HG03103 (cell line): Measurements from ENCODE around the gene JAKMIP1.

Experiments used
- ATAC-seq: cut with Tn5 transposase; IDR thresholded peaks from one replicate; pipeline ENCODE4 v1.9.1; 2021; ENCODE audit warnings: low read depth; ENCODE audit not compliant: unreplicated experiment

JAKMIP1 gene

GRCh38 chr4:6200011-6200921, at the start of gene JAKMIP1:
Gene JAKMIP1, minus strand, starts transcription at chr4:6200549. Its CDS starts 87,699 bp downstream, at chr4:6112850.
- ATAC-seq: peak; percentile 65

- no peak for ATAC-seq
Measured at GRCh38 chr4:6248394-6248793, 48.0 kb upstream of the JAKMIP1 start.

GRCh38 chr4:6246170-6246634, 45.9 kb upstream of the JAKMIP1 start:
- no peak for ATAC-seq

DNA sequence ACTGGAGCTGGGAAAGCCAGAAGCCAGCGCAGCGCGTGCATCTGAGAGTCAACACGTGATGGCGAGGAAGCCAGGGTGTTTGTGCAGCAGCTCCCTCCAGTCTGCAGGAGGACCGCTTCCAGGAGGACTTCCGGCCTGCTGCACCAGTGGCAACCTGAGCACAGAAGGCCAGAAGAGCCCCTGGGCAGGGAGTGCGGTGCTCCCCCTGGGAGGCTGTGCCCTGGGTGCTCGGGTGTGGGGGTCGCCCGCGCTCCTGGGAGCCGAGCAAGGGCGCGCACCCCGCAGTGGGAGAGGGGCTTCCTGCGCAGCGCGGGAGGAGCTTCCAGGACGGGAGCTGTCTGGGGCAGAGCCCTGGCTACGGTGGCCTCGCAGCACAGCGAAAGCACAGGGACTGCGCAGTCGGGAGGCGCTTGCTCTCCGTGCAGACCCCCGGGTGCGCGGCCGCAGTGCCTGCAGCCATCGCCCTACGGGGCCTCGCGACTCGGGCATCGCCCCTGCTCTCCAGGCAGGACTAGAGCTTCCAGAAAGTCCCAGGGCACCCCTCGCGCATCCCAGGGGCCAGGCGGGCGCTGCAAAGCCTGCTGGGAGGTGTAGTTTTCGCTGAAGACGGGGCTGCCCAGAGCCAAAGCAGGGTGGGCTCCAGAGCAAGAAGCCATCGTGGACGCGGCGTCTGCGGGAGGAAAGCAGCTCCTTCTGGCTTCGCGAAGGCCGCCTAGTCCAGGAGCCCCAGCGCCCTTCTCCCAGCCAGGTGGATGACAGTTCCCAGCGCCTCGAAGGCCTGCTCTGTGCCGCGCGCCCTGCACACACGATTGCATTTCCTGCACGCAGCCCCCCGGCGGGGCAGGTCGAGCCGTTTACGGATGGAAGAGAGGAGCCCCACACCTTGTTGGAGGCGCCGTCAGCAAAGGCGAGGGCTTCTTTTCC, 45.2 kb upstream of the JAKMIP1 start:
- ATAC-seq: no peak

DNA sequence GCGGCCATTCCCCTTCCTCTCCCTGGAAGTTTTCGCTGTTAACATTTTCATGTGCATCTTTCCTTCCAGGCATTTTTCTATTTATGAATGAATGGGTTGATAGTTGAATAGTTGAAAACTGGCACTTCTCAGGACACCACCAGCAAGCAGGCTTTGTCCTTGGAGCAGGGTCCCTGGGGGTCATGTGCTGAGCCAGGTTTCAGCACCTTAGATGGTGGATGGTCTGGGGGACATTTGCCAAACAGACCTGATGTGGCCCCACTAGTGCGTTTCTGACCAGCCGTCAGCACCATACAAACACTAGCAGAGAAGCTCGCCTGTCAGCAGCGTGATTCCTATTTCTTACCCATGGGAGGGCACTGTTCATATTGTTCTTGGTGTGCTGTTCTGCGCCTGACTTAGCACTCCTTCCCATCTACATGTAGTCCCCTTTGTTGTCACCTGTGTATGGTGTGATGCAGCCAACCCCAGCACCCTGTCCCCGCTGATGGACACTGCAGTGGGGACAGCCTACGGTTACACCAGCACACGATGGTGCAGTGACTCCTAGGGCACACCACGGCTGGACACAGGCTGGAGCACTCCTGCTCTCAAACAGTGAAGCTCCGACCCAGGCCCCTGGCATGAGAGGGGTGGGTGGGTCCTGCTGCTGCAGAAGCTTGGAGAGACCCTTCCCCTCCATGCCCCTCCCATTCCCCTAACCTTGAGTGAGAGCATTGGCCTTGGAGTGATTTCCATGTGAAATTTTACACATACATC, 42.1 kb upstream of the JAKMIP1 start:
- ATAC-seq: no peak

GRCh38 chr4:6241062-6241845, 40.9 kb upstream of the JAKMIP1 start:
- no peak for ATAC-seq

DNA sequence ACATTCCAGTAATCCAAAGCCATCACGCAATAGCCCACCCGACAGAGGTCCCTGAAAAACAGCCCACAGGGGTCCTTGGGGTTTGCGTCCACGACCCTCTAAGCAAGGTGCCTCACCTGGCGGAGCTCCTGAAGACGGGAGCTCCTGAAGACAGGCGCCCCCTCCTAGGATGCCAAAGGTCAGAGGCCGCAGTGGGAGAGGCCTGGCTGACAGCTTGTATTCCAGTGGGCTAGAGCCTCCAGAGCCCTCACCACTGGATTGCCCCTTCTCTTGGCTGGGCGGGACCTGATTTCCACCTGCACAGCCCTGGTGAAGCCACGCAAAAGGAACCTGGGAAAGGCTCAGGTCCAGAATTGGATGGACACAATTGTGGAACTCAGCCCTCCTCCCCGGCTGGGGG, 39.6 kb upstream of the JAKMIP1 start:
- no peak for ATAC-seq

DNA sequence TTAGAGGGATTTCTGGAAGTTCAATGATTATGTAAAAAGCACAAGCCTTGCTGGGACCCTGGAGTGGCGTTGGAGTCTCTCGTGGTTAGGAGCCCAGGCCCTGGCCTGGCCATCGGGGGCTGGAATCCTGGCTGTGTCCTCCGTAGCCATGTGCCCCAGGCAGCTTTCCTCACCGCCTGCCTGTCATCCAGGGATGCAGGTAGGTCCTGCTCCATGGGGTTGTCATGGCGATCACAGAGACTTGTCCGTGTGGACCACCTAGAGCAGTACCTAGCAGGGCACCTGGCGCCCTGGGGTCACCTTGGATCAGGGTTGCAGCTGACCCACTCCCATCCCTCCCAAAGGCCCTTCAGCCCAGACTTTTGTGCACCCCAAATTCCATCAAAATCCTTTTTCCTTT, 39.1 kb upstream of the JAKMIP1 start:
- no peak for ATAC-seq

DNA sequence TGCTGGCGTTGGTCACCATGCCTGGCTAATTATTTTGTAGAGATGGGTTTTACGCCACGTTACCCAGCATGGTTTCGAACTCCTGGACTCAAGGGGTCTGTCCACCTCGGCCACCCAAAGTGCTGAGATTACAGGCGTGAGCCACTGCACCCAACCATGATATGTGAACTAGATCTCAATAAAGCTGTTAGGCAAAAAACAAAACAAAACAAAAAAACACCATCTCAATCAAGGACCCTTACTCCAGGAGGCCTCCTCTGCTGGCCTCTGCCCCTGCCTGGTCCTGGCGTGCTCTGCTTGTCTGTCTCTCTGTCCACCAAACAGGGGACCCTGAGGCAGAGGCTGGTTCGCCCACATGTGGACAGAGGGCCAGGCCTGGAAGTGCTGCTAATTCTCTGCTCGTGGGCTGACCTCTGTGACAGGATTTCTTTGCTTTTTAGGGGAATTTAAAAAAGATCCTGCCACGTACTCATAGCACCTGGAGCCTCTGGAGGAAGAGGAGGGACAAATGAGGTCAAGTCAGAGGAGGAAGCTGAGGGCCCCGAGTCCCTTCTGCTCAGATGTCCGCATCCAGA, 36.6 kb upstream of the JAKMIP1 start:
- ATAC-seq: no peak

GRCh38 chr4:6235901-6236640, 35.7 kb upstream of the JAKMIP1 start:
- no peak for ATAC-seq

DNA sequence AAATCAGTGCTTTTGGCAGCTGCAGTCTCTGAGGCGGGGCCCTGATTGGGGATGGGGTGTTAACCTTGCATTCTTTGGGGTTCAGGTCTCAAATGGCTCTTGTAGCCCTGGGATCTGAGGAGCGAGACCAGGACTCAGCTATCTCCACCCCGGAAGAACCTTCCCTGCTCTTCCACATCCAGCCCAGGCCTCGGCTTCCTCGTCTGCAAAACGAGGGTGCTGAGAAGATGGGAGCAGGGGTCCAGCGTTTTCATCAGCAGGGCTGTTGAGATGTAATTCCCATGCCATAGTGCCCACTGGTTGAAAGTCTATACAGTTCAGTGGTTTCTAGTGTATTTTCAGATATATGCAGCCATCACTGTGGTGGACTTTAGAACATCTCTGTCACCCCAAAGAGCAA, 34.7 kb upstream of the JAKMIP1 start:
- ATAC-seq: no peak

DNA sequence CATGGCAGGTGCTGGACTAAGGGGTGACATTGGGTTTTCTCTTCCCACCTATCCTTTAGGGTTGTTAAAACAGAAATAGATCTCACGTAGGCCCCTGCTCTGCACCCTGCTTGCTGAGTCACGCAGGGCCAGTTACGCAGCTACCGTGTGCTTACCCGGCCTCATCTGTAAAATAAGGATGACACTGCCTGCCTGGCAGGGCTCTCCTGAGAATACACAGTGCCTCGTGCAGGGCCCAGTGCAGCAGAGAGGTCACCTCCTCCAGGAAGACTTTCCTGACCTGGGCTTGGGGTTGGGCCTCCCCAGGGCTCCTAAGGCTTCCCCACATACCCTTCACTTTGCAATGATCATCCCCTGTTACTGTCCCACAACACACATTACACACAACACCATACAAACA, 33.6 kb upstream of the JAKMIP1 start:
- no peak for ATAC-seq

GRCh38 chr4:6232836-6233785, 32.8 kb upstream of the JAKMIP1 start:
- no peak for ATAC-seq

DNA sequence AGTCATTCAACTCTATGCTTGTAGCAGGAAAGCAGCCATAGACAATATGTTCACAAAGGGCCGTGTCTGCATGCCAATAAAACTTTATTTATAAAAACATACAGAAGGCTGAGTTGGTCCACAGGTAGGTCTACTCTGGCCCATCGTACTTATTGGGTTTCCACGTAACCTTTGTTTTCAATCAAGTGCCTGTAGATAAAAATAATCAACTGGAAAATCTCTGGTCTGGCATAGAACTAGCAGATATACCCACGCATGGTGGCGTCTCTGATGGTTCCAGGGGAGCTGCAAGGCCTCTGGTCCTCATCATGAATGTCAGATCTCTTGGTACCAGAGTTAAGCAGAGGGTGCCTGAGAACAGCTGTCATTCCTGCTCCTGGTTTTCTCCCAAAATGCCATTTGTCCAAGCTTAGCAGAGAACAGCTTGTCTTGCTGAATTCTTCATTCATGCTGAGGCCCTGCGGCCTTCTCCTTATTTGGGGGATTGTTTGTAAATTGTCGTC, 31.4 kb upstream of the JAKMIP1 start:
- ATAC-seq: no peak

- ATAC-seq: no peak
Measured at GRCh38 chr4:6230827-6231662, 30.7 kb upstream of the JAKMIP1 start.

GRCh38 chr4:6230502-6230785, 30.1 kb upstream of the JAKMIP1 start:
- ATAC-seq: no peak
